Upper lobe of right lung (tissue), 1 donor: ENCODE results near the gene SLC7A1. TPM values are rescaled to one million over a fixed set of nuclear protein-coding genes. Genes with fewer than 3 reads are reported as not detected.

Experiments used
- ATAC-seq: fragments of 200-7000 bp; cut with Tn5 transposase; one replicate; pipeline ENCODE4 v1.9.1; 2020; ENCODE audit warnings: mild to moderate bottlenecking, moderate library complexity
- DNase-seq: peaks from one replicate; pipeline ENCODE4 v3.0.0-alpha.2; 2020
- H3K27ac ChIP-seq: fragments of 200-600 bp; one replicate; pipeline ENCODE4 v1.8.0; 2022
- H3K27me3 ChIP-seq: fragments of 200-600 bp; one replicate; pipeline ENCODE4 v1.8.0; 2022; ENCODE audit warnings: mild to moderate bottlenecking
- H3K36me3 ChIP-seq: fragments of 200-600 bp; one replicate; pipeline ENCODE4 v1.8.0; 2022
- H3K4me1 ChIP-seq: fragments of 200-600 bp; one replicate; pipeline ENCODE4 v1.8.0; 2022
- H3K4me3 ChIP-seq: fragments of 200-600 bp; one replicate; pipeline ENCODE4 v1.8.0; 2022; ENCODE audit warnings: mild to moderate bottlenecking
- H3K9me3 ChIP-seq: fragments of 200-600 bp; one replicate; pipeline ENCODE4 v1.8.0; 2022
- intact Hi-C: fragments of 100-400 bp; cut with DNase I; formaldehyde crosslinking; loops from one replicate; pipeline ENCODE4 v1.11.0; 2022
- total RNA-seq: library from RNA; stranded (reverse); fragmentation: NEBNext Ultra II Directional; extraction: Animal tissue kit (Norgen Biotek cat#: 25700); gene quantifications from one replicate; pipeline ENCODE4 v1.2.1, GENCODE V29; 2021
- TF ChIP-seq, protein P1 (sequence below): fragments of 200-600 bp; IDR thresholded peaks from one replicate; pipeline ENCODE4 v1.8.0; 2022; ENCODE audit warnings: antibody characterized with exemption
- donor health status: DM: no; HTN: yes; CAD: no; lungs with severe emphysema.

Gene SLC7A1
- total RNA-seq, 1 donor from 2014 or later, result 30.2 TPM

DNA sequence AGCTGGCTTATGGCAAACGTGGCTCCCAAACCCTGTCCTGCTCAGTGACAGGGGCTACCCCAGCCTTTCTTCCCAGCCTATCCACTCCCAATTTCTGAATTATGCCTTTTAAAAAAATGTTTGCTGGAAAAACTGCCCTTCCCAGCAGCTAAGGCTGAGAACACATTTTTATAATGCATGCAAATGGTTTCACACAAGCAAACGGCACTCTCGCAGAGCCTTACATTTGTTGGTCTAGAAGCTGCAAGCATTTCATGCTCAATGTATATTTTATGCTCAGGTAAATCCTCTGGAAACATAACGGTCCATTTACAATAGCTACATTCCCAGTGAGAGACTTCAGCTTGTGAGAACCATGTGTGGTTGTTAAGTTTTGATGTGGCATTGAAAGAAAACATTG lies 61.4 kb downstream of the SLC7A1 start:
- Histone ChIP-seq H3K27ac (no peak overlapping the region), H3K9me3 (no peaks in the 10 kb centered on the region), H3K4me3 (no peak overlapping the region), H3K27me3 (no peaks in the 10 kb centered on the region), H3K4me1 (no peaks in the 10 kb centered on the region), H3K36me3 (peaks cover 22% of the 10 kb centered on the region)
- ATAC-seq (no peak), DNase-seq (no peak)
- intact Hi-C loops, result no loop called here
- TF ChIP-seq, protein P1, sequence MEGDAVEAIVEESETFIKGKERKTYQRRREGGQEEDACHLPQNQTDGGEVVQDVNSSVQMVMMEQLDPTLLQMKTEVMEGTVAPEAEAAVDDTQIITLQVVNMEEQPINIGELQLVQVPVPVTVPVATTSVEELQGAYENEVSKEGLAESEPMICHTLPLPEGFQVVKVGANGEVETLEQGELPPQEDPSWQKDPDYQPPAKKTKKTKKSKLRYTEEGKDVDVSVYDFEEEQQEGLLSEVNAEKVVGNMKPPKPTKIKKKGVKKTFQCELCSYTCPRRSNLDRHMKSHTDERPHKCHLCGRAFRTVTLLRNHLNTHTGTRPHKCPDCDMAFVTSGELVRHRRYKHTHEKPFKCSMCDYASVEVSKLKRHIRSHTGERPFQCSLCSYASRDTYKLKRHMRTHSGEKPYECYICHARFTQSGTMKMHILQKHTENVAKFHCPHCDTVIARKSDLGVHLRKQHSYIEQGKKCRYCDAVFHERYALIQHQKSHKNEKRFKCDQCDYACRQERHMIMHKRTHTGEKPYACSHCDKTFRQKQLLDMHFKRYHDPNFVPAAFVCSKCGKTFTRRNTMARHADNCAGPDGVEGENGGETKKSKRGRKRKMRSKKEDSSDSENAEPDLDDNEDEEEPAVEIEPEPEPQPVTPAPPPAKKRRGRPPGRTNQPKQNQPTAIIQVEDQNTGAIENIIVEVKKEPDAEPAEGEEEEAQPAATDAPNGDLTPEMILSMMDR, result no peak

DNA sequence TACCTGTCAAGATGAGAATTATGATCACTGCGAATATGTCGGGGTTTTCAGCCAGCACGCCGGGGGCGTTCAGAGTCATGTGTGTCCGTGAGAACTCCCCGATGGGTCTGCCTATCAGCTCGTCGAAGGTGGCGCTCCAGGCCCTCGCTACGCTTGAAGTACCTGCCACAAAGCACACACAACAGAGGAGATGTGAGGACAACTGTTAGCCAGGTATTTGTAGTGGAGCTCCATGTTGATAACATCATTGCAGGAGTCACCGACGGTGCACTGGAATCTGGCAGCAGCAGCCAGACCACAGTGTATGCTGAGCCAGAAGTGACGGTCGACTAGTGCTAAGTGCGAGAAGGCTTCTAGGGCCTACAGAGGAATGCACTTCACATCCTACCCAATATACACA lies 62.7 kb downstream of the SLC7A1 start:
- no peaks in the 10 kb centered on the region for H3K27me3 ChIP-seq
- ATAC-seq (peak; percentile 78), DNase-seq (no peak)
- H3K4me1 ChIP-seq, result no peaks in the 10 kb centered on the region
- H3K9me3 ChIP-seq, result no peaks in the 10 kb centered on the region
- intact Hi-C loops, result no loop called here
- no peak overlapping the region for H3K4me3 ChIP-seq
- peaks cover 24% of the 10 kb centered on the region for H3K36me3 ChIP-seq
- TF ChIP-seq, protein P1, result no peak
- no peak overlapping the region for H3K27ac ChIP-seq

DNA sequence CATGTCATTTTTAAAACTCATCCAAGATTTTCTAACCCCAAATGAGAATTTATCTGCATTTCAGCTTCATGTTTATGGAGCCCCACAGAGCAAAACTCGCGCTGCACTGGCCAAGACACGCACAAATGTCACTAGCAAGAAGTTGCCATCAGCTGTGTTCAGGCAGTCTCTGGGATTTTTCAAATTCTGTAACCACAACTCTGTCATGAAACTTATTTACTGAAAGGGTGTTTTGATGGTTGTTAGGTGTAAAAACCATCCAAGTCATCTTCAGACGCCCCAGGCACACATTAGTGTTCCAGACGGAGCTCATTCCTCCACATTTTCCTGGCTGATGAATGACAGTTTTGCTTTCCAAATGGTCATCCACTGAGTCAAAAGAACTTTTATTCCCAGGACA lies 63.4 kb downstream of the SLC7A1 start:
- Histone ChIP-seq H3K4me1 (no peaks in the 10 kb centered on the region), H3K27ac (no peak overlapping the region), H3K27me3 (no peaks in the 10 kb centered on the region), H3K36me3 (peaks cover 24% of the 10 kb centered on the region), H3K4me3 (no peak overlapping the region), H3K9me3 (no peaks in the 10 kb centered on the region)
- ATAC-seq (no peak), DNase-seq (no peak)
- TF ChIP-seq, protein P1, result no peak
- intact Hi-C loops, result no loop called here

DNA sequence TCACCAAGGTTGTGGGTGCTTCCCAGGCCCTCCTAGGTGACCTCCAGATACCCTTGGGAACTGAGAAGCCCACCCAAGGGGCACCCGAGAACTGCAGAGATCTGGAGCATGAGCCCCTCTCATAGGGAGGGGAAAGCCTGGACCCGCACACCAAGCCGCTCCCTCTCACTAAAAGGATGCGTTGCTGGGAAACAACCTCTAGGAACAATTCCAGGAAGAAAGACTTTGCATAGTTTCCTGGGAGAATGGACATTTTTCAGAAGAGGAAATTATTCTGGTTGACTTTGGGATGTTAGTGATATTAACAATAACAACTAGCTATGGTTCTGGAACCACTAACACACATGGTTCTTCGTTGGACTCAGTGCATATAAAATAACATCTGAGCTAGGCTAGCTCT lies 64.6 kb downstream of the SLC7A1 start:
- Histone ChIP-seq H3K9me3 (no peaks in the 10 kb centered on the region), H3K27me3 (no peaks in the 10 kb centered on the region), H3K36me3 (peaks cover 24% of the 10 kb centered on the region), H3K27ac (no peak overlapping the region), H3K4me3 (no peak overlapping the region), H3K4me1 (no peaks in the 10 kb centered on the region)
- TF ChIP-seq, protein P1, result no peak
- DNase-seq (no peak), ATAC-seq (no peak)
- intact Hi-C loops, result no loop called here

DNA sequence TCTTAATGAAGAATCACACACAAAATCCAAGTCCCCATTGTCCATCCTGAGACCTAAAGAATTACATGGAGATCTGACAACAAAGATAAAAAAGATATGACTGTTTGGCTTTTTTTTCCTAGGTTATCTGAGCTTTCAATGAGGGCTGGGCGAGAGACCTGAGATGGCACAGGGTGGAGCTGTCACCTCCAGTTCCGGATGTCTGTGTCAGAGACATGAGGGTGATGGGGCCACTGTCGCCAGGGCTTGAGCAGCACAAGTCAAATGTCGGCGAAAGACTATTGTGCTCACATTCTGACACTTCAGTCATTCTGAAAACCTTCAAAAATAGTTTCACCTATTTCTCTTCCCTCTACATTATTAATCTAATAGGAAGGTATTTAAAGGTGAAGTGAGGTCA lies 65.7 kb downstream of the SLC7A1 start:
- H3K27ac ChIP-seq, result no peak overlapping the region
- no peaks in the 10 kb centered on the region for H3K9me3 ChIP-seq
- no peak overlapping the region for H3K4me3 ChIP-seq
- peaks cover 18% of the 10 kb centered on the region for H3K36me3 ChIP-seq
- no peaks in the 10 kb centered on the region for H3K27me3 ChIP-seq
- intact Hi-C loops, result no loop called here
- DNase-seq, result no peak
- ATAC-seq, result no peak
- H3K4me1 ChIP-seq, result no peaks in the 10 kb centered on the region
- TF ChIP-seq, protein P1, result no peak

DNA sequence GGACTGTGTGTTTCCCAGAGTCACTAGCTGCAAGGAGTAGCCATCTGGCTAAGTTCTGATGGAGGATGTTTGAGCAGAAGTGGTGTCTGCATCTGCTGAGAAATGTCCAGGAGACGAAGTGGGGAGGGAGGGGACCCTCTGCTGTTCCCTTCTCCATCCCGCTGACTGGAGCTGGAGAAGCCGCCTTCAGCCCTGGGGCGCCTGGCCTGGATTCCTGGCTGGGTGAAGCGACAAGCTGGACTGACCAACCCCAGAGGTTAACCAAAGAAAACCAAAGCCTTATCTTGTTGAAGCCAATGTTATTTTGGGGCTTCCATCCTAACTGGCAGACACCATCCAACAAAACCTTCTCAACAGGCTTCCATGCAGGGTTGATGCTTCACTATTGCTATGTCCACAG lies 67.6 kb downstream of the SLC7A1 start:
- Histone ChIP-seq H3K4me1 (no peaks in the 10 kb centered on the region), H3K27ac (no peak overlapping the region), H3K4me3 (no peak overlapping the region), H3K36me3 (peaks cover 22% of the 10 kb centered on the region), H3K9me3 (no peaks in the 10 kb centered on the region), H3K27me3 (no peaks in the 10 kb centered on the region)
- no peak for ATAC-seq
- TF ChIP-seq, protein P1, result no peak
- intact Hi-C loops, result no loop called here
- DNase-seq, result no peak
